HG02884 (cell line): ENCODE measurements around the gene SIRPA.
"Not testable (repeated sequence)": the region's sequence is repeated elsewhere in the genome, so short reads cannot be mapped to it uniquely, and the experiment has no call there.

Experiments used
- ATAC-seq: cut with Tn5 transposase; IDR thresholded peaks from one replicate; pipeline ENCODE4 v1.9.1; 2021; ENCODE audit warnings: mild to moderate bottlenecking, moderate library complexity; ENCODE audit not compliant: unreplicated experiment

The SIRPA gene

DNA sequence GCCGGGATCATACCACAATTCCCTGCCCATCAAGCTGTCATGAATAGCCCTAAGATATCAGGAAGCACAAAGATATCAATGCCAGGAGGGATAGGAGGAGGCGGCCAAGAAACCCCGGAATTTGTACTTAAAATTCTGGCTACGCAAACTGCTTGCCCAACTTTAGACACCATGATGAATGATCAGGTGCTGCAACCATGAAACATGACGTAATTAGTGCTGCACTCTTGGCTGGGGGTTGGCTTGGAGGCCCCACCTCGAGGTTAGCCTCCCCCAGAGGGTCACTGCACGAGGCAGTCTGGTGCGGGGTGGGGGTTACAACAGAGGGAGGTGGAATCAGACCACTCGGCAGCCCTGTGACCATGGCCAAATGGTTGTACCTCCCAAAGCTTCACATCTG, 8.9 kb downstream of the SIRPA start:
- ATAC-seq = no peak

DNA sequence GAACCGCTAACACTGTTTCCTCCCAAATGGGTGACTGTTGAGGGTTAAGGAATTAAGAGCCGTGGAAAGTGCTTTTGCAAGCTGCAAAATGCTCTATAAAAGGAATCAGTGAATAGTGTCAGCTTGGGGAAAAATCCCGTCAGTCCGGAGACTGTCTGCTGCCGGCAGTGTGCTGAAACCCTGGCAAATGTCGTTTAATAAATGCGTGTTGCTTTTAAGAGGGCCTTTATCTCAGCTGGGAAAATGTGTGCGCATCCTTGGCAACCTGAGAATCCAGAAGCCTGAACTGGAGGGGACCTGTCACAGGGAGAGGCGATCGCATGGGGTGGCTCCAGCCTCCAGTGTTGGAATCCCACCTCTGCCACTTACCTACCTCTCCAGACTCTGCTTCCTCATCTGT, 9.8 kb downstream of the SIRPA start:
- ATAC-seq = no peak

DNA sequence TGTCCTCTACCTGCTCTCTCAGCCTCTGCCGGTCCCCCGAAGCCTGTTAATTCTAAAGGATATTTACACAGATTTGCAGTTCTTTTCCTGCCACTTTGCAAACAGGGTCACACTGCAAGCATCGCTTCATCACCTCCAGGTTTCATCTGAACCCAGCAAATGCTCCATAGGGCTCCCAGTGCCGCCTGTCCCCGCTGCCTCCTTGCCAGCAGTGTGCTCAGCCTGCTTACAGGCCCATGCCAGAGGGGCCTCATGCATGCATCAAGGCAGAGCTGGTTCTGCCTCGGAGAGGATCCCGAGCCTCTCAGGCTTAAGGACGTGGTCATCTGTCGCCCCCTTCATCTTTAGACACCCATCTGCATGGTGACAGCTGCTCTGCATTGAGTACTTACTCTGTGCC, 10.5 kb downstream of the SIRPA start:
- ATAC-seq = no peak

DNA sequence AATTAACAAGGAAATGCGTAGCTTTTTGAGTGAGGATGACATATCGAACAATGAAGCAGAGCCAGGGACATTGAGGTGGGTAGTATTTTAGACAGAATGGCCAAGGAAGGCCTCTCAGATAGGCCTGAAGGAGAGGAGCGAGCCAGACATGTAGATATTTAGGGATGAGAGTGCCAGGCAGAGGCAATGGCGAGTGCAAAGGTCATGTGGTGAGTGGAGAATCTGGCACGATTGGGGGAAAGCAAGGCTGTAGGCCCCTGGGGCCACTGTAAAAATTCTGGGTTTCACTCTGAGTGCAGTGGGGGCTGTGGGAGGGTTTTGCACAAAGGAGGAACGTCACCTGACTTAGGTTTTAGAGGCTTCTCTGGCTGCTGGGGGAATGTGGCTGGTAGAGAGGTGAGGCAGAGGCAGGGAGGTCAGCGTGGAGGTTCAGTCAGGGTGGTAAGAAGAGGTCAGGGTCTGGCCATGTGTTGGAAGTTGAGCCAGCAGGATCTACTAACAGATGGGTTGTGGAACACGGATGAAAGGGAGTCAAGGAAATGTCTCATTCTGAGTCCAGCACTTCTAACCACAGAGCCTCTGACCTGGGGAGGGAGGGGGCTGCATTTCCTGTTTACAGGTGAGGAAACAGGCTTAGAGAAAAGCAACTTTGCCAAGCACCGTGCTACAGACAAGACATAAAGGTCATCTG, 11.3 kb downstream of the SIRPA start:
- ATAC-seq = no peak

DNA sequence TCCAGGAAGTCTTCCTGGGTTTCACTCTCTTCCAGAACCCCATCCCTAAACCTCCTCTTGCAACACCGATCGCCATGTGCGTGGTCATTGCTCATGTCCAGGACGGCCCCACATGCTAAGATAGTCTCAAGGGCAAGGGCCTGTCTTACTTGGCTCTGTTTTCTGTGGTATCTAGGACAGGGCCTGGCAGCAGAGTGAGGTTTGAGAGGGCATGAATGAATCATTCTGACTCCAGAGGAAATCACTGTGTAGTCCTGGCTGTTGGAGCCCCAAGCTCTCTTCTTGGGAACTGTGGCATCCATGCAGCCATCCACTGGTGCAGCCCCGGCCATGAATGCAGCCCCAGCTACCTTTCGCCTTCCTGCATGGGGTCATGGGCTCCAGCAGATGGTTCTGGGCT, 12.4 kb downstream of the SIRPA start:
- no peak for ATAC-seq

DNA sequence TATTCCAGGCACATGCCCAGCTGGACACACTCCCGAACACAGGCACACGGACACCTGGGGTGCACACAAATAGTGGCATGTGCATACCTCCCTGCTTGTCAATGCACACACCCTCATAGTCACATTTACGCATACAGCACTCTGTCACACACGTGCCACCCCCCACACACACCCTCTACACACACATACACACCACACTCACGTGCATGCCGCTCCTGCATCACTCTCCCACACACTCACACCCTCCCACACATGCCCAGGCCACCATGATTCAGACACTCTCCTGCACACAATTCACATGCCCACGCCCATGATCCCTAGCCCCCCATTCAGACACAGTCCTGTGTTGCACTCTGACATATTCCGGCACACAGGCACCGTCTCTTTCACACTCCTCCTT, 13.0 kb downstream of the SIRPA start:
- no peak for ATAC-seq

DNA sequence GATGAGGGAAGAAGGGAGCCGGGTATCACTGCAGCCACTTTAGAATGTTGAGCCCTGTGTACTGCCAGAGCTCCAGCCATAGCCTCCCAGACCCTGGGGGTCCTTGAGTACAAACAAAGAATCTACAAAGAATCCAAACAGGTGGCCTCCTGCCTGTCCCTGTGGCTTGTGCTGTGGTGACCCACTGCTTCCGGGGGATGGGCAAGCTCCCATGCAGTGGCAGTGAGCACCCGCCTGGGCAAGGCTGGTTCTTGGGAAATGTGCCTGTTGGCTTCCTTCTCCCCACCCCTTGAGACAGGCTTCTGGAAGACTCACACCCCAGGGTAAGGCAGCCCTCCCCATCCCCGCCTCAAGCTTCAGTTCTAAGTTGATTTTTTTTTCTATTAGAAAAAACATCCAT, 13.9 kb downstream of the SIRPA start:
- ATAC-seq = no peak

DNA sequence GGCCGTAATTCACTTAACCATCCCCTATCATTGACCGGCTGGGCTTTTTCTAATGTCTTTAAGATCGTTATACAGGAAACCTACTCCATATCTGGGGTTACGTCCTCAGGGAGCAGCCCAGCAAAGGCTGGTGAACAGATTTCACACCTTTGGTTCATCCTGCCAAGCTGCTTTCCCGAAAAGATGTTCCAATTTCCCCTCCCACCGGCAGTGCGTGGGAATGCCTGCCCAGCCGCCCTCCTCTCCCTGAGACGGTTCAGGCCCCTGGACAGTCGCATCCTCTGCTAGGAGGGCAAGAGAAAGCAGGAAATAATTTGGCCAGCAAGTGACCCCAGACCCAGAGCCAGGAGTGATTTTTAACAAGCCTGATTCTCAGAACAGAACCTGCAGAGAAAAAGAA, 16.3 kb downstream of the SIRPA start:
- no peak for ATAC-seq

DNA sequence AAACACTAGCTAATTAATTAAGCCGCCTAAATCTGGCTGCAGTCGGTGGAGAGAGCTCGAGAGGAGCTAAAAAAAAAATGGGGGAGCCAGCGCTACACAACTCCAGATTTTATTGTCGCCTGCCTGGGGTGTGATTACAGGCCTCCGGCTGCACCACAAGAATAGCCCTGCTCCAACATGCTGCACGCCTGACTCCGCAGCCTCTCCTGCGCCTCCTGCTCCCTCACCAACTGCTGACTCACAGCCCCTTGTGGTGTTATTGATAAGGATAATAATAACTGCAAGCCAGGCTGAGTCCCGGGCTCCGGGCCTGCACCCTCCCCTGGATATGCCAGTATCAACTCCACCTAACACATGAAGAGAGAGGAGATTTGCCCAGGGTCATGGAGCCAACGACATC, 16.8 kb downstream of the SIRPA start:
- ATAC-seq = no peak

DNA sequence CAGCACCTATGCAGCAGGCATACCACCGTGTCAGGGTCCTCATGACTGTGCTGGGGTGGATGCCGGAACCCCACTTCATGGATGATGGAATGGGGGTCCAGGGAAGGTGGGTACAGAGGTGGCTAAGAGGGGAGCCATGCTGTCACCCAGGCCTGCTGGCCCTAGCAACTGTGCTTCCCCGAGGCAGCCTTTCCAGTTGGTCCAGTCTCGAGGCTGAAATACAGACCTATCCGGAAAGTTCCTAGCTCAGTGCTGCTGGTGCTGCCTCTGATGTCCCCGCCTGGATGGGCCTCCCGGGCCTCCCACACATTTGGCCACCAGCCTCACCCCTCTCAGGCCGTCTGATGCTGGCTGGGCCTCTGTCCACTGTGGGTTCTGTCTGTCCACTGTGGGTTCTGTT, 17.4 kb downstream of the SIRPA start:
- ATAC-seq = no peak

DNA sequence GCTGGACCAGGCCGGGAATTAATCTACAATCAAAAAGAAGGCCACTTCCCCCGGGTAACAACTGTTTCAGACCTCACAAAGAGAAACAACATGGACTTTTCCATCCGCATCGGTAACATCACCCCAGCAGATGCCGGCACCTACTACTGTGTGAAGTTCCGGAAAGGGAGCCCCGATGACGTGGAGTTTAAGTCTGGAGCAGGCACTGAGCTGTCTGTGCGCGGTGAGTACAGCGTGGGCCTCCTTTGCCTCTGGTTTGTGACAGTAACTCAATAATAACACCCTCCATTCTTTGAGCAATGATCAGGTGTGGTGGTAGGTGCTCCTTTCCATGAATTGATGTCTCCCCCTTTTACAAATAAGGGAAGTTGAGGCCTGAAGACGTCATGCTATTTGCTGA, 20.0 kb downstream of the SIRPA start:
- not testable (repeated sequence) for ATAC-seq

DNA sequence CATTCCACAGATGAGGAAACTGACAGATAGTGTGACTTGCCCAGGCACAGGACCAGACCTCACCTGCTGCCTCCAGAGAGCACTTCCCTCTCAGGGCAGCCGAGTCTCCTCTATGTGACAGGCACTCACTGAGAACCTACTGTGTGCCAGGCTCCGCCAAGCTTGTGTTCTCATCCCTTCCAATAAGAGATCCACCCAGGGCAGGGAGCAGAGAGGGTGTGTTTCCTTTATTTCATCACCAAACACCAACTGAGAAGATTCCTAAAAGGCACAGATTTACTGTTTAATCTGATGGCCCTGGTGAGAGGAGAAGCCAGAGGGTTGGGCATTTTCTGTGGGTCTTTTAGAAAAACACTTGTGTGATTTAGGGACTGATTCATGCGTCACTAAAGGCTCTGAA, 20.5 kb downstream of the SIRPA start:
- ATAC-seq = no peak

DNA sequence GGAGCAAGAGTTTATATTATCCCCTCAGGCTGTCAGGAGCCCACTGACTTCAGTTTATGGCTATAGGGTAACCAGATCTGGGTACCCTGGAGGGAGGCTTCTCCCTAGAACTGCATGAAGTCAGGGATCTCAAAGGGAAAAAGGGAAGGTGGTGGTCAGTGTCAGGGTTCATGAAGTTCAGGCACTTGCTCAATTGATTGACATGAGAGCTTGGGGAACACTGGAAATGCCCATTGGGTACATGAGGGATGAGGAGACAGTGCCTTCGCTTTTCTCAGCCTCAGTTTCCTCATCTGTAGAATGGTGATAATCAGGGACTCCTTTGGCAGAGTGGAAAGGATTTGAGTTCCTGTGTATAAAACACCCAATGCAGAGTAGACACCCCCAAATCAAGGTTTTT, 22.6 kb downstream of the SIRPA start:
- no peak for ATAC-seq

DNA sequence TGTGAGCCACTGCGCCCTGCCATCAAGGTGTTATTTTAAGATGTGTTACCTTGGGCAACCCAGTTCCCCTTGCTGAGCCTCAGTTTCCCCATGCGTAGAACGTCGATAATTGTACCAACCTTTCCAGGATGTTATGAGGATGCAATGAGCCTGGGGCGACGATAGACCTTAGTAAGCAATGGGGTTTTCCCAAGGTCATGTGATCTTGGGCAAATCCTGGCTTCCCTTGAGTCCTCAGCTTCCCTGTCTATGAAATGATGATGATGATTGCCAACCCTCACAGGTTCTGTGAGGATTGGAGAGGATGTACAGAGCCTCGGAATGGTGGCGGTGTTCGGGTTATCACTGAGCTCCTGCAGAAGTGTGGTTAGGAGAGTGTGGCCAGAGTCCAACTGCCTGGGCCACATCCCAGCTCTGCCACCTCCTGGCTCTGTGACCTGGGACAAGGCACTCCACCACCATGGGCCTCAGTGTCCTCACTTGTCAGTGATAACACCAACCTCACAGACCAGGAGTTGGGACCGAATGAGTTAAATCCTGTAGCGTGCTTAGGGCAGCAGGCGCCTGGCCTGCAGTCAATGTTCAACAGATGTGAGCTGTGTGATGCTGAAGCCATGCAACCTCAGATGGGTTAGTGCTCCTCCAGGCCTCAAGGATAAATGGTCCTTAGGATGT, 23.4 kb downstream of the SIRPA start:
- ATAC-seq = no peak

DNA sequence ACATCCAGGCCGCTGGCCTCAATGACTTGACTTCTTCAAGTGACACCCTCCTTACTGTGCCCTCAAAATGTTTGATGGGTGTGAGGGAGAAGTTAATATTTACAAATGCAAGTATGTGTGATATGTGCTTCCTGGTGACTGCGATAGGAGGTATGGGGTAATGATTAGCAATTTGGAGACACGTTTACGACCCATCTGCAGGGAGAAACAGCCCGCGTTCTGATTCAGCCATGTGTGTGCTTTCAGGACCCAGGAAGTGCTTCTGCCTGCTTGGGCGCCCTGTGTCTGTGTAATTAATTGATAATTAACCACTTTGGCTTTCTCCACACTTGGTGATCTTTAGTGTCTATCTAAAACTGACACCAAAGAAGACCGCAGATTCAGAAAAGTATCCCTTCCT, 25.0 kb downstream of the SIRPA start:
- no peak for ATAC-seq

DNA sequence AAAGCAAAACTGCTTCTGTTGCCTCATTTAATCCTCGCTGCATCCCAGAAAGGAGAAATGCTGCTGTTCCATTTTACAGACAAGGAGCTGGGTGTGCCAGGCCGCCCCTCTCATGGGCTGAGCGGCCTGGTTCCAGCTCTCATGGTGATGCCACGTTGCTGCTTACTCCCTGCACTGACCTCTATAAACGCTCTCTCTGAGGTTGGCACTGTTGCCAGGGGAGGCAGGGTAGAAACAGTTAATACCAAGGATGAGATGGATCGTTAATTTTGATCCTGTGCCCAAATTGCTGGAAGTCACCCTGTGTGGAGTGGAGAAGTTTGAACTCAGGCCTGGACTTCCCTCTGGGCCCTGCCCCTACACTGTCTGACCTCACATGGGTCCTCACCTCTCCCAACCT, 25.6 kb downstream of the SIRPA start:
- ATAC-seq = no peak

DNA sequence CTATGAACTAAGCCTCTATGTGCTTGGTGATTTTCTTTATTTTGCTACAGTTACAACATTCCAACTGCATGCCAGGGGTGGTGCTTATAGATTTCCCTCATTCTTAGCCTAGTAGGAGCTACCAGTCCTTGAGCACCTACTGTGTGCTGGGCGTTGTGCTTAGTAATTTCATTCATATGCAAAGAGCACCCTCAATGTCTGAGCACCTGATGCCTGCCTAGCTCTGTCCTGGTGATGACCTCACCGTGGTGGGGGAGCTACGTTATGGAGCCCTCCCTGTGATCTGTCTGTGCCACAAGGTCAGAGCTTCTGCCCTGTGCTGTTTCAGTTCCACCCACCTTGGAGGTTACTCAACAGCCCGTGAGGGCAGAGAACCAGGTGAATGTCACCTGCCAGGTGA, 26.8 kb downstream of the SIRPA start:
- ATAC-seq = not testable (repeated sequence)

DNA sequence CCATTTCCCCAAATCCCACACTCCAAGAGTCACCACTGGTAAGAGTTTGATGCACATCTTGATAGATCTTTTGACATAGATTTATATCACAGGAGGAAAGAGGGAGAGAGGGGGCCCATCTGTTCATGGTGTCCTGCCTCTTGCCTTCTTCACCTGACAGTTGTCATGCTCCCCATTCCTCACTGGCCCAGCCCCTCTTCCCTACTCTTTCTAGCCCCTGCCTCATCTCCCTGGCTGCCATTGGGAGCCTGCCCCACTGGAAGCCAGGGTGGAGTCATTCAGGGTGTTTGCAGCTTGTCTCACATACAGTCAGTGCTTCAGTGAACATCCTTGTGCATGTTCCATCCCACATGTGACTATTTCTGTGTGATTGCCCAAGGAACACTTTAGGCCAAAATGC, 27.6 kb downstream of the SIRPA start:
- no peak for ATAC-seq

DNA sequence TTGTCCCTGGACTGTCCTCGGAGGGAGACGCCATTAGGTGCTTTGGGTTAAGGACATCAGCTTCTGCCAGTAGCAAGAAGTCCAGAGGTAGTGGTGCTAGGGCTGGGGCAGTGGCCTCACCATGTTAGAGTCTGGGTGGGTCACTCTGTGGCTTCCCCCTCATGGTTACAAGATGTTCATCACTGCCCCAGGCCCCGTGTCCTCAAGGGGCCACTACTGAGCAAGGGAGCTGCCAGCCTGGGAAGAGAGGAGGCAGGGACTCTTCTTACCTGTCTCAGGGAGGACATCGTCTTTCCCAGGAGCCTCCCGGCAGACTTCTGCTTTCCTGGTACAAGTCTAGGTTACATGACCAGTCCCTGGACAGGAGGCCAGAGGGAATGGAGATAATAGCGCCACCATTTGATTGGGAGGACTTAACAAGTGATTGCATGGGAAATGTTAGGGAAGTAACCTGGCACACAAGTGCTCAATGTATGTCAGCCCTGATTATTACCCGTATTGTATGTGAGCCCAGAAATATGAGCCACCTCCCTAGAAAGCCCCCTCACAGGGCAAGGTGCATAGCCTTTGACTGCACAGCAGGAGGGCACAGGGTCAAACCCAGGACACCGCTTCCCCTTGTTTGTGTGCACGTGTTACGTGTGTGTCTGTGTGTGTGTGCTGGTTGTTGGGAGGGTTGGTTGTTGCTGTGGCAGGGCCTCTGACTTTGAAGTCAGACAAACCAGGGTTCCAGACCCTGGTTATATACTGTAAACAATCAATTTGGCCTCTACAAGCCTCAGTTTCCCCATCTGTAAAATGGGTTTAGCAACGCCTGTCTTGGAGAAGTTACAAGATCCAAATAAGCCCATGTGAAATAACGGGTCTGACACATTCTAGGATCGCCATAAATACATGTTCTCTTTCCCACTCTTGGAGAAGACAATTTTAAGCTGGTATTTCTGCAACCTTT, 30.0 kb downstream of the SIRPA start:
- no peak for ATAC-seq

DNA sequence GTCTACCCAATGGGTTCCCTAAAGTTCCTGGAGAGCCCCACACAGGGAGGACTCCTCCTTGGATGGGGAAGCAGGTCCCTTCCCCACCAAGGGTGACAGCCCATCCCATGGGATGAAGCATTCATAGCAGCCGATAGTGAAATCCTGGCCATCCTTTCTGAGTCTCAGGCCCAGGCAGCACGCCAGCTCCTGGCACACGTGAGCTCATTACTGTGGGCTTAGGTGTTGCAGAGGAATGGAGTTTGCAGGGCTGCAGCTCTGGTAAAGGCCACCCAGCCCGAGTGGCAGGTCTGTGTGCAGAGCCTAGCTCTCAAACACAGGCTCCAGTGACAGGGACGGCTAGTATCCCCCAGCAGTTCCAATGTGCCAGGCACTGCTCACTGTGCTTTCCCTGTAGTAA, 31.0 kb downstream of the SIRPA start:
- no peak for ATAC-seq

DNA sequence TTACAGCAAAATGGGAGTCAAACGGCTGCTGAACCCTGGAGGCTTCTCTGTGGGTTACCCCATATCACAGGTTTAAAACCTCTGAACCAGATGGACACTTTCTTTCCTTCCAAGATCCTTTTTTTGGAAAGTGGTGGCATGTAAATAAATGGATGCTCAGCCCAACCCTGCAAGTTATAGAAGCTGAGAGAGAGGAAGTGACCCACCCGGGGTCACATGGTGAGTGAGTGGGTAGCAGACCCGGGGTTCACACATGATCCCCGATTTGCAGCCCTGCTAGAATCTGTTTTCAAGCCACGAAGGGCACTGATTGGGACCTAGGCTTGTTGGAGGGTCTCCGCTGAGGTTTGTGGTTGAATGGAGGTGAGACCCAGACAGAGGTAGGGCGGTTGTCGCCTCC, 32.0 kb downstream of the SIRPA start:
- no peak for ATAC-seq

DNA sequence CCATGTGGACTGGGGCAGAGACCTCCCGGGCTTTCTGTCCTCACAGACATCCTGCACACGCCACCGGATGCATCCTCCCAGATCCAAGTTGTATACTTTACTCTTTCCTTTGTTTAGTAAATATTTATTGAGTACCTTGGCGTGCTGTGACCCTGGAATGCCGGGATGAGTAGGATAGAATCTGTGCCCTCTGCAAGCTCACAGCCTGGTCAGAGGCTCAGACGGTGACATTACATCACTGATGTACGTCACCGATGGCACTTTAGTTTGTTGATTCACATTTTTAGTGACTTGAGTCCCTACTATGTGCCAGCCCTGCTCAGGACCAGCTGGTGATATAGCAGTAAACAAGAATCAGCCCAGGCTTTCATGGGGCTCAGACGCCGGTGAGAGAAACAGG, 32.9 kb downstream of the SIRPA start:
- no peak for ATAC-seq
